Activated CD4-positive, alpha-beta T cell treated with anti-CD3 and anti-CD28 coated beads, Interleukin-2, amount 50 U/mL, for 24 hours (primary cell): ENCODE results near the gene OXNAD1.
A peak's percentile ranks its signal among the peaks of the same experiment; 100 is the strongest.

Source experiments
- DNase-seq, 2 donors: peaks; one replicate each; pipeline ENCODE4 v3.0.0-alpha.2; 2020; ENCODE audit warnings: low read depth in 1 of 2, low spot score in 1 of 2

Gene OXNAD1

GRCh38 chr3:16264708-16265454 is at the start of gene OXNAD1, which contains the start of gene DPH3:
Gene OXNAD1, plus strand, starts transcription at chr3:16265212. Its CDS starts 5,741 bp downstream, at chr3:16270953.
Gene DPH3, minus strand, starts transcription at chr3:16264943. Its CDS starts 67 bp downstream, at chr3:16264876.
- peak; percentile 99 for DNase-seq

GRCh38 chr3:16216373-16216935 is 48.6 kb upstream of the OXNAD1 start:
- DNase-seq, result no peak

GRCh38 chr3:16219777-16220176 is 45.2 kb upstream of the OXNAD1 start:
- DNase-seq, result no peak

- DNase-seq, result no peak
Measured at GRCh38 chr3:16221990-16222389, 43.0 kb upstream of the OXNAD1 start.

GRCh38 chr3:16222547-16222946 is 42.5 kb upstream of the OXNAD1 start:
- DNase-seq, result no peak

GRCh38 chr3:16224325-16224724 is 40.7 kb upstream of the OXNAD1 start:
- DNase-seq, result no peak

- no peak for DNase-seq
Measured at GRCh38 chr3:16227566-16227965, 37.4 kb upstream of the OXNAD1 start.

GRCh38 chr3:16229681-16230080 is 35.3 kb upstream of the OXNAD1 start:
- DNase-seq, result no peak

- no peak for DNase-seq
Measured at GRCh38 chr3:16231983-16232382, 33.0 kb upstream of the OXNAD1 start.

- no peak for DNase-seq
Measured at GRCh38 chr3:16233806-16234205, 31.2 kb upstream of the OXNAD1 start.

- DNase-seq, result no peak
Measured at GRCh38 chr3:16234281-16234680, 30.7 kb upstream of the OXNAD1 start.

- DNase-seq, result no peak
Measured at GRCh38 chr3:16236030-16236639, 28.9 kb upstream of the OXNAD1 start.

GRCh38 chr3:16236856-16237393 is 28.1 kb upstream of the OXNAD1 start:
- DNase-seq, result no peak

- no peak for DNase-seq
Measured at GRCh38 chr3:16239086-16239770, 25.8 kb upstream of the OXNAD1 start.

GRCh38 chr3:16239780-16240179 is 25.2 kb upstream of the OXNAD1 start:
- no peak for DNase-seq

- DNase-seq, result no peak
Measured at GRCh38 chr3:16240229-16241023, 24.6 kb upstream of the OXNAD1 start.

GRCh38 chr3:16241225-16241624 is 23.8 kb upstream of the OXNAD1 start:
- DNase-seq, result no peak

GRCh38 chr3:16242177-16242576 is 22.8 kb upstream of the OXNAD1 start:
- no peak for DNase-seq

GRCh38 chr3:16243706-16244490 is 21.1 kb upstream of the OXNAD1 start:
- no peak for DNase-seq

- no peak for DNase-seq
Measured at GRCh38 chr3:16245609-16246008, 19.4 kb upstream of the OXNAD1 start.
